Activated T-helper 2 cell treated with anti-CD3 and anti-CD28 coated beads, Interferon-gamma antibody, Interleukin-2, Interleukin-4, amounts not matched to agents 10 μg/mL and 5 μg/mL and 100 μg/mL, durations not matched to agents 14 hours and 24 hours and 36 hours (primary cell): Measurements from ENCODE around the gene DDRGK1. TPM values are rescaled to one million over a fixed set of nuclear protein-coding genes. Genes with fewer than 3 reads are reported as not detected.
"Not testable (repeated sequence)": the region's sequence is repeated elsewhere in the genome, so short reads cannot be mapped to it uniquely, and the experiment has no call there.

Experiments used
- DNase-seq: peaks from one replicate; pipeline ENCODE4 v3.0.0; 2021; ENCODE audit warnings: low spot score
- H3K27ac Mint-ChIP-seq: one replicate; pipeline ENCODE4 v1.8.0; 2021; ENCODE audit warnings: mixed read lengths
- H3K27me3 Mint-ChIP-seq: one replicate; pipeline ENCODE4 v1.8.0; 2021; ENCODE audit warnings: low read depth, mixed read lengths
- H3K36me3 Mint-ChIP-seq: one replicate; pipeline ENCODE4 v1.8.0; 2021; ENCODE audit warnings: low read depth, mixed read lengths
- H3K4me1 Mint-ChIP-seq: one replicate; pipeline ENCODE4 v1.8.0; 2021; ENCODE audit warnings: low read depth, mixed read lengths
- H3K4me3 Mint-ChIP-seq: one replicate; pipeline ENCODE4 v1.8.0; 2021; ENCODE audit warnings: low read depth, mild to moderate bottlenecking, moderate library complexity, mixed read lengths
- H3K9me3 Mint-ChIP-seq: one replicate; pipeline ENCODE4 v1.8.0; 2021; ENCODE audit warnings: mixed read lengths
- intact Hi-C: fragments of 100-400 bp; cut with micrococcal nuclease; formaldehyde crosslinking; loops from one replicate; pipeline ENCODE4 v1.15.1; 2023
- total RNA-seq: library from RNA; stranded (reverse); gene quantifications from 2 replicates; pipeline ENCODE4 v1.2.3, GENCODE V29; 2022

Gene DDRGK1
- total RNA-seq, 1 donor from 2014 or later = 69.2 TPM

GRCh38 chr20:3158968-3159431 lies 45.5 kb downstream of the DDRGK1 start:
- Mint-ChIP-seq H3K4me3 (peak overlapping the region; percentile 98), H3K27me3 (no peaks in the 10 kb centered on the region), H3K4me1 (peaks cover 28% of the 10 kb centered on the region), H3K27ac (peak overlapping the region; percentile 92), H3K36me3 (peaks cover 29% of the 10 kb centered on the region), H3K9me3 (no peaks in the 10 kb centered on the region)
- intact Hi-C loops = loop anchor here (1.0 to 5.0 kb wide), 3 partner anchors 14 to 112 kb away; partner anchors contain the start of genes LZTS3 and MRPS26
- no peak for DNase-seq

- Mint-ChIP-seq H3K36me3 (peaks cover 38% of the 10 kb centered on the region), H3K27me3 (no peaks in the 10 kb centered on the region), H3K4me1 (peaks cover 35% of the 10 kb centered on the region), H3K4me3 (peak overlapping the region; percentile 76), H3K27ac (peak overlapping the region; percentile 85), H3K9me3 (no peaks in the 10 kb centered on the region)
- DNase-seq = no peak
- intact Hi-C loops = loop anchor here (2.0 to 5.0 kb wide), 4 partner anchors 36 to 173 kb away; partner anchors contain the start of genes ITPA and MRPS26
These were observed 46.7 kb downstream of the DDRGK1 start for GRCh38 chr20:3157817-3158216.

- intact Hi-C loops = loop anchor here (2.0 to 5.0 kb wide), 4 partner anchors 35 to 172 kb away; partner anchors contain the start of genes ITPA and MRPS26
- Mint-ChIP-seq H3K4me3 (peak overlapping the region; percentile 76), H3K4me1 (peaks cover 37% of the 10 kb centered on the region), H3K36me3 (peaks cover 41% of the 10 kb centered on the region), H3K27me3 (no peaks in the 10 kb centered on the region), H3K9me3 (no peaks in the 10 kb centered on the region), H3K27ac (peak overlapping the region; percentile 85)
- DNase-seq = no peak
These were observed 47.5 kb downstream of the DDRGK1 start for GRCh38 chr20:3156811-3157619.

GRCh38 chr20:3152057-3152644 lies 52.3 kb downstream of the DDRGK1 start:
- H3K9me3 Mint-ChIP-seq = not testable (repeated sequence)

GRCh38 chr20:3150908-3151307 lies 53.6 kb downstream of the DDRGK1 start:
- intact Hi-C loops = no loop called here
- no peak for DNase-seq
- no peak overlapping the region for H3K27ac Mint-ChIP-seq
- peaks cover 62% of the 10 kb centered on the region for H3K36me3 Mint-ChIP-seq
- no peaks in the 10 kb centered on the region for H3K9me3 Mint-ChIP-seq
- H3K4me3 Mint-ChIP-seq = no peak overlapping the region
- H3K27me3 Mint-ChIP-seq = no peaks in the 10 kb centered on the region
- peaks cover 28% of the 10 kb centered on the region for H3K4me1 Mint-ChIP-seq

More at GRCh38 chr20:3152057-3152644, 52.3 kb downstream of the DDRGK1 start:
- intact Hi-C loops, H3K27me3 Mint-ChIP-seq, DNase-seq, H3K4me3 Mint-ChIP-seq: not testable (repeated sequence)
- Mint-ChIP-seq H3K36me3 (peaks cover 66% of the 10 kb centered on the region), H3K27ac (peak overlapping the region; percentile 22), H3K4me1 (peaks cover 36% of the 10 kb centered on the region)

DNA sequence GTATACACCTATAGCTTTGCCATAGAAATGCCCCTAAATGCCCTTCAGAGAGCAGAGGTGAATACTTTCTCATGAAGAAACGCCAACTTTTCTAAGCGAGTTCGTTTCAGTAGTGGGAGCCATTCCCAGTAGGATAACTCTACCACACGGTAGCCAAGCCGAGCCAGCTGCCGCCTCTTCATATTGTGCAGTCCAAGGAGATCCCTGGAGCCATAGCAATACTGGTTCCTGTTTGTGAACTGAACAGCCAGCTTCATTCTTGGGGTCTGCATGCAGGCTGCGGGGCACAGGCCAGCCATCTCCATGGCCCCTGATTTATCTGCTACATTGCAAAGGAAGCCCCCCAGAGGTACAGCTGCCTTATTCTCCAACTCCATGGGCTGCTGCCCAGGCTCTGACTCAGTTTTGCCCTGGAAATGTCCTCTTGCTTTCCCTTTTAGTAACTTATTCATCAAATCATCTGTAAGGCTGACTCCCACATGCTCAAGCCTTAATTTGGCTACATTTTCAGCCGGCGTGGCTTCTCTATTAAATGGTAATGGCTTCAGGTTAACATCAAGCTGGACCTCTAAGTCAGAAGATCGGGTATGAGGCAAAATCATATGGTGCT lies 57.6 kb downstream of the DDRGK1 start:
- H3K27ac Mint-ChIP-seq = no peak overlapping the region
- intact Hi-C loops = no loop called here
- H3K4me1 Mint-ChIP-seq = peaks cover 15% of the 10 kb centered on the region
- no peak for DNase-seq
- no peaks in the 10 kb centered on the region for H3K27me3 Mint-ChIP-seq
- peaks cover 49% of the 10 kb centered on the region for H3K36me3 Mint-ChIP-seq
- H3K4me3 Mint-ChIP-seq = no peak overlapping the region
- no peaks in the 10 kb centered on the region for H3K9me3 Mint-ChIP-seq

- Mint-ChIP-seq H3K4me1 (peaks cover 4% of the 10 kb centered on the region), H3K27ac (no peak overlapping the region), H3K4me3 (no peak overlapping the region), H3K9me3 (no peaks in the 10 kb centered on the region), H3K27me3 (no peaks in the 10 kb centered on the region), H3K36me3 (peaks cover 30% of the 10 kb centered on the region)
- intact Hi-C loops = no loop called here
- DNase-seq = no peak
These were observed 62.7 kb downstream of the DDRGK1 start for GRCh38 chr20:3141757-3142156.

Other genes with a start within 250 kb of the DDRGK1 start
- 3.4 and 3.7 TPM in 2 replicates for gene GNRH2, start 161.1 kb downstream of the DDRGK1 start, total RNA-seq
- gene MRPS26, start 158.6 kb downstream of the DDRGK1 start, total RNA-seq = 143 and 148 TPM in 2 replicates
- gene OXT, start 133.1 kb downstream of the DDRGK1 start, total RNA-seq = 0.55 TPM in 1 of 2 replicates, not detected in the other
- gene AVP, start 120.0 kb downstream of the DDRGK1 start, total RNA-seq = not detected in 2 replicates
- 23.1 and 24.6 TPM in 2 replicates for gene FASTKD5, start 44.8 kb downstream of the DDRGK1 start, total RNA-seq
- gene UBOX5, start 44.8 kb downstream of the DDRGK1 start, total RNA-seq = 6.7 and 7.6 TPM in 2 replicates
- 0.64 and 0.66 TPM in 2 replicates for gene LZTS3, start 31.1 kb downstream of the DDRGK1 start, total RNA-seq
- 84.5 and 87.8 TPM in 2 replicates for gene ITPA, start 4.8 kb upstream of the DDRGK1 start, total RNA-seq
- 1.6 and 2.5 TPM in 2 replicates for gene SLC4A11, start 34.5 kb upstream of the DDRGK1 start, total RNA-seq
- 2.0 and 2.3 TPM in 2 replicates for gene DNAAF9, start 203.0 kb upstream of the DDRGK1 start, total RNA-seq